ENCODE measurements around the gene IKZF5.

IKZF5 gene

GRCh38 chr10:122962405-122962804 lies 46.2 kb downstream of the IKZF5 start:
- no peak for TF ChIP-seq EP300 (IDR thresholded peaks at IDR 0.05; ENCODE audit: borderline replicate concordance)
- TF ChIP-seq TAF1 (IDR thresholded peaks at IDR 0.05; ENCODE audit: low read depth), result no peak
- TF ChIP-seq CEBPB (IDR thresholded peaks at IDR 0.05), result no peak
- TF ChIP-seq NFIC (IDR thresholded peaks at IDR 0.05), result no peak
- no peak for TF ChIP-seq TCF12 (IDR thresholded peaks at IDR 0.05; ENCODE audit: low read depth)
- no peak for TF ChIP-seq YY1 (IDR thresholded peaks at IDR 0.05; ENCODE audit: low read depth)
- TF ChIP-seq ZBTB7A (IDR thresholded peaks at IDR 0.05; ENCODE audit: low read depth), result no peak
- no peak for TF ChIP-seq MAX (IDR thresholded peaks at IDR 0.05)
- TF ChIP-seq TEAD4 (IDR thresholded peaks at IDR 0.05), result no peak
- TF ChIP-seq CREB1 (IDR thresholded peaks at IDR 0.05; ENCODE audit: low read depth), result no peak
- TF ChIP-seq EGR1 (IDR thresholded peaks at IDR 0.05), result no peak
- TF ChIP-seq FOXM1 (IDR thresholded peaks at IDR 0.05; ENCODE audit: borderline replicate concordance, low read depth), result no peak
- TF ChIP-seq USF1 (IDR thresholded peaks at IDR 0.05), result no peak
- TF ChIP-seq RAD21 (IDR thresholded peaks at IDR 0.05; ENCODE audit: low read depth), result no peak
- TF ChIP-seq REST (IDR thresholded peaks at IDR 0.05; ENCODE audit: low read depth), result no peak

GRCh38 chr10:122957474-122957873 lies 51.1 kb downstream of the IKZF5 start:
- TF ChIP-seq TCF12 (IDR thresholded peaks at IDR 0.05; ENCODE audit: low read depth) (no peak), EP300 (IDR thresholded peaks at IDR 0.05; ENCODE audit: borderline replicate concordance) (no peak), CEBPB (IDR thresholded peaks at IDR 0.05) (no peak), TEAD4 (IDR thresholded peaks at IDR 0.05) (no peak), EGR1 (IDR thresholded peaks at IDR 0.05) (no peak), REST (IDR thresholded peaks at IDR 0.05; ENCODE audit: low read depth) (no peak), TAF1 (IDR thresholded peaks at IDR 0.05; ENCODE audit: low read depth) (no peak), NFIC (IDR thresholded peaks at IDR 0.05) (no peak), ZBTB7A (IDR thresholded peaks at IDR 0.05; ENCODE audit: low read depth) (no peak), YY1 (IDR thresholded peaks at IDR 0.05; ENCODE audit: low read depth) (no peak), RAD21 (IDR thresholded peaks at IDR 0.05; ENCODE audit: low read depth) (no peak), MAX (IDR thresholded peaks at IDR 0.05) (no peak)

- TF ChIP-seq REST (IDR thresholded peaks at IDR 0.05; ENCODE audit: low read depth) (no peak), TCF12 (IDR thresholded peaks at IDR 0.05; ENCODE audit: low read depth) (no peak), TAF1 (IDR thresholded peaks at IDR 0.05; ENCODE audit: low read depth) (no peak), EGR1 (IDR thresholded peaks at IDR 0.05) (no peak), CEBPB (IDR thresholded peaks at IDR 0.05) (no peak), NFIC (IDR thresholded peaks at IDR 0.05) (no peak), ZBTB7A (IDR thresholded peaks at IDR 0.05; ENCODE audit: low read depth) (no peak), TEAD4 (IDR thresholded peaks at IDR 0.05) (no peak), YY1 (IDR thresholded peaks at IDR 0.05; ENCODE audit: low read depth) (no peak), EP300 (IDR thresholded peaks at IDR 0.05; ENCODE audit: borderline replicate concordance) (no peak), CREB1 (IDR thresholded peaks at IDR 0.05; ENCODE audit: low read depth) (no peak), RAD21 (IDR thresholded peaks at IDR 0.05; ENCODE audit: low read depth) (no peak), USF1 (IDR thresholded peaks at IDR 0.05) (no peak), MAX (IDR thresholded peaks at IDR 0.05) (no peak), FOXM1 (IDR thresholded peaks at IDR 0.05; ENCODE audit: borderline replicate concordance, low read depth) (no peak)
Measured at GRCh38 chr10:122955892-122956291, 52.7 kb downstream of the IKZF5 start.

GRCh38 chr10:122954731-122955050 lies 53.9 kb downstream of the IKZF5 start:
- TF ChIP-seq YY1 (IDR thresholded peaks at IDR 0.05; ENCODE audit: low read depth) (no peak), EP300 (IDR thresholded peaks at IDR 0.05; ENCODE audit: borderline replicate concordance) (no peak), RAD21 (IDR thresholded peaks at IDR 0.05; ENCODE audit: low read depth) (no peak), MAX (IDR thresholded peaks at IDR 0.05) (no peak), TAF1 (IDR thresholded peaks at IDR 0.05; ENCODE audit: low read depth) (no peak), EGR1 (IDR thresholded peaks at IDR 0.05) (no peak), TCF12 (IDR thresholded peaks at IDR 0.05; ENCODE audit: low read depth) (no peak), CREB1 (IDR thresholded peaks at IDR 0.05; ENCODE audit: low read depth) (no peak), USF1 (IDR thresholded peaks at IDR 0.05) (no peak), NFIC (IDR thresholded peaks at IDR 0.05) (no peak), CEBPB (IDR thresholded peaks at IDR 0.05) (no peak), REST (IDR thresholded peaks at IDR 0.05; ENCODE audit: low read depth) (no peak), FOXM1 (IDR thresholded peaks at IDR 0.05; ENCODE audit: borderline replicate concordance, low read depth) (no peak), ZBTB7A (IDR thresholded peaks at IDR 0.05; ENCODE audit: low read depth) (no peak), TEAD4 (IDR thresholded peaks at IDR 0.05) (no peak)
